ENCODE results near the gene CST4.

Gene CST4

DNA sequence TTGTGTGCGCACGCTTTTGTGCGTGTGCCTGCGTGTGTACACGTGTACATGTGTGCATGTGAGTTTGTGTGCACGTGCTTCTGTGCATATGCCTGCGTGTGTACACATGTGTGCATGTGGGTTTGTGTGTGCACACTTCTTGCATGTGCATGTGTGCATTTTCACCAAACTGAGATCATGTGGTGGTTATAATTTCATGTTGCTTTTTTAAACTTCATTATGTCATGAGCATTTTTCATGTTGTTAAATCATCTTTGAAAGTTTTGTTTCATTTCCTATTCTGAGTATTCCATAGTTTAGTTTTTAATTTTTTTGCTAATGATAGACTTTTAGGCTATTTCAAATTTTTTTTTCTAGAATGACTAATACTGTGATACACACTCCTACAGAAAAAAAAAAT lies 44.7 kb downstream of the CST4 start:
- TF ChIP-seq, protein P1, sequence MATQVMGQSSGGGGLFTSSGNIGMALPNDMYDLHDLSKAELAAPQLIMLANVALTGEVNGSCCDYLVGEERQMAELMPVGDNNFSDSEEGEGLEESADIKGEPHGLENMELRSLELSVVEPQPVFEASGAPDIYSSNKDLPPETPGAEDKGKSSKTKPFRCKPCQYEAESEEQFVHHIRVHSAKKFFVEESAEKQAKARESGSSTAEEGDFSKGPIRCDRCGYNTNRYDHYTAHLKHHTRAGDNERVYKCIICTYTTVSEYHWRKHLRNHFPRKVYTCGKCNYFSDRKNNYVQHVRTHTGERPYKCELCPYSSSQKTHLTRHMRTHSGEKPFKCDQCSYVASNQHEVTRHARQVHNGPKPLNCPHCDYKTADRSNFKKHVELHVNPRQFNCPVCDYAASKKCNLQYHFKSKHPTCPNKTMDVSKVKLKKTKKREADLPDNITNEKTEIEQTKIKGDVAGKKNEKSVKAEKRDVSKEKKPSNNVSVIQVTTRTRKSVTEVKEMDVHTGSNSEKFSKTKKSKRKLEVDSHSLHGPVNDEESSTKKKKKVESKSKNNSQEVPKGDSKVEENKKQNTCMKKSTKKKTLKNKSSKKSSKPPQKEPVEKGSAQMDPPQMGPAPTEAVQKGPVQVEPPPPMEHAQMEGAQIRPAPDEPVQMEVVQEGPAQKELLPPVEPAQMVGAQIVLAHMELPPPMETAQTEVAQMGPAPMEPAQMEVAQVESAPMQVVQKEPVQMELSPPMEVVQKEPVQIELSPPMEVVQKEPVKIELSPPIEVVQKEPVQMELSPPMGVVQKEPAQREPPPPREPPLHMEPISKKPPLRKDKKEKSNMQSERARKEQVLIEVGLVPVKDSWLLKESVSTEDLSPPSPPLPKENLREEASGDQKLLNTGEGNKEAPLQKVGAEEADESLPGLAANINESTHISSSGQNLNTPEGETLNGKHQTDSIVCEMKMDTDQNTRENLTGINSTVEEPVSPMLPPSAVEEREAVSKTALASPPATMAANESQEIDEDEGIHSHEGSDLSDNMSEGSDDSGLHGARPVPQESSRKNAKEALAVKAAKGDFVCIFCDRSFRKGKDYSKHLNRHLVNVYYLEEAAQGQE (IDR thresholded peaks at IDR 0.05; ENCODE audit: insufficient read depth in 1 of 2, low read depth in 2 of 2, low read length in 2 of 2), result no peak
- TF ChIP-seq TAF1 (IDR thresholded peaks at IDR 0.05; ENCODE audit: borderline replicate concordance, insufficient read depth, low read length) (no peak), POLR2AphosphoS5 (IDR thresholded peaks at IDR 0.05; ENCODE audit: low read depth, low read length) (no peak), FOXP2 (optimal IDR thresholded peaks at IDR 0.05; ENCODE audit: borderline replicate concordance, extremely low read depth, extremely low read length, insufficient read depth) (no peak), SIN3A (IDR thresholded peaks at IDR 0.05; ENCODE audit: borderline replicate concordance, insufficient read depth, low read length) (no peak)

DNA sequence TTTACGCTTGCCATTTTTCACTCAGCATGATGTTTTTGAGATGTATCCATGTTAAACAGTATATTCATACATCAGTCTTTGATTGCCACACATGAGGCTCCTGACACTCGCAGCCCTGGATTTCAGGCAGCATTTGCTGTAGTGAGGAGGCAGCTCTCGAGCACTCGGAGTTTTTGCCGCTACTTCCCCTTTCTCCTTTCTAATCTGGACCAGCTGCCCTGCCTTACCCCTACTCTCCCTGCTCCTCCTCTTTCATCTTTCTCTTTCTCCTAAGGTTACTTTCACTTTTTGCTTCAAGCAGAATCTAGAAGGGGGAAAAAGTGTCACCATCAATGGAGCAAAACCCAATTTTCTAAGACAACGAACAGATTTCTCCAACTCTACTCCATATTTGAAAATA lies 45.2 kb downstream of the CST4 start:
- TF ChIP-seq, protein P1 (IDR thresholded peaks at IDR 0.05; ENCODE audit: insufficient read depth in 1 of 2, low read depth in 2 of 2, low read length in 2 of 2), result no peak
- TF ChIP-seq FOXP2 (optimal IDR thresholded peaks at IDR 0.05; ENCODE audit: borderline replicate concordance, extremely low read depth, extremely low read length, insufficient read depth), result no peak
- TF ChIP-seq TAF1 (IDR thresholded peaks at IDR 0.05; ENCODE audit: borderline replicate concordance, insufficient read depth, low read length), result no peak
- no peak for TF ChIP-seq POLR2AphosphoS5 (IDR thresholded peaks at IDR 0.05; ENCODE audit: low read depth, low read length)
- TF ChIP-seq SIN3A (IDR thresholded peaks at IDR 0.05; ENCODE audit: borderline replicate concordance, insufficient read depth, low read length), result no peak

DNA sequence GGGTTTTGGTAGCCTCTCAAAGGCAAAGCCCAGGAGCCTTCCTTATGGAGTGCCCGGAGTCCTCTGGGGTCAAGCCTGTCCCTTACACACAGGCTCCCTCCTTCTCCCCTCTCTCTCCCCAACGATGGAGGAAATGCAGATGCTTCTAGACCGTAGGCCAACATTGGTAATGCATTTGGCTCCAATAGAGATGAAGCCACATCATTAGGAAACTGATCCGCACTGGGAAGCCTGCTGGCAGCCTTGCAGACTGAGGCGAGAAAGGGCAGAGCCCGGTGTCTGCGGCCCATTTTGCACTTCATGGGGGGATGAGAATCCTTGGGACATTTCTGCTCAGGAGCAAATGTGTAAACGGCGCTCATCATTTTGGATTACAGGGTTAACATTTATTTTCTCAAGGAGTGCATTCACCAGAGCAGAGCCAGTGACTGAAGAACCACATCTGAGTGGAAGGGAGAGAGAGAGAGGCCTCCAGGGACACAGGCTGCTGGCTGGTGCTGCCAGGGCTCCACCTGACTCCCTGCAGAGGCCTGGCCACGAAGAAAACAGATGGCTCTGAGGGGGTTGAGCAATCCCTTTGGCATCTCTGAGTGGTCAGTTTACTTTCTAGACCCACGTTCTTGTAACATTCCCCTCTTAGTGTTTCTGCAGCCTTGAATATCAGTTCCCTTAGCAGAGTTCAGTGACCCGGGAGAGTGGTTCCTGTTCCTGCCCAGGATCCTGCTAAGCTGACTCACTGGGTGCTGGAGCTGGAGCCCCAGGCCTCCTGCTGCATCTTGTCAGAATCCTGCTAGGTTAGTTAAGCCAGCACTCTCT lies 46.7 kb downstream of the CST4 start:
- TF ChIP-seq SIN3A (IDR thresholded peaks at IDR 0.05; ENCODE audit: borderline replicate concordance, insufficient read depth, low read length) (no peak), FOXP2 (optimal IDR thresholded peaks at IDR 0.05; ENCODE audit: borderline replicate concordance, extremely low read depth, extremely low read length, insufficient read depth) (no peak), POLR2AphosphoS5 (IDR thresholded peaks at IDR 0.05; ENCODE audit: low read depth, low read length) (no peak), TAF1 (IDR thresholded peaks at IDR 0.05; ENCODE audit: borderline replicate concordance, insufficient read depth, low read length) (no peak)
- TF ChIP-seq, protein P1 (IDR thresholded peaks at IDR 0.05; ENCODE audit: insufficient read depth in 1 of 2, low read depth in 2 of 2, low read length in 2 of 2), result no peak

DNA sequence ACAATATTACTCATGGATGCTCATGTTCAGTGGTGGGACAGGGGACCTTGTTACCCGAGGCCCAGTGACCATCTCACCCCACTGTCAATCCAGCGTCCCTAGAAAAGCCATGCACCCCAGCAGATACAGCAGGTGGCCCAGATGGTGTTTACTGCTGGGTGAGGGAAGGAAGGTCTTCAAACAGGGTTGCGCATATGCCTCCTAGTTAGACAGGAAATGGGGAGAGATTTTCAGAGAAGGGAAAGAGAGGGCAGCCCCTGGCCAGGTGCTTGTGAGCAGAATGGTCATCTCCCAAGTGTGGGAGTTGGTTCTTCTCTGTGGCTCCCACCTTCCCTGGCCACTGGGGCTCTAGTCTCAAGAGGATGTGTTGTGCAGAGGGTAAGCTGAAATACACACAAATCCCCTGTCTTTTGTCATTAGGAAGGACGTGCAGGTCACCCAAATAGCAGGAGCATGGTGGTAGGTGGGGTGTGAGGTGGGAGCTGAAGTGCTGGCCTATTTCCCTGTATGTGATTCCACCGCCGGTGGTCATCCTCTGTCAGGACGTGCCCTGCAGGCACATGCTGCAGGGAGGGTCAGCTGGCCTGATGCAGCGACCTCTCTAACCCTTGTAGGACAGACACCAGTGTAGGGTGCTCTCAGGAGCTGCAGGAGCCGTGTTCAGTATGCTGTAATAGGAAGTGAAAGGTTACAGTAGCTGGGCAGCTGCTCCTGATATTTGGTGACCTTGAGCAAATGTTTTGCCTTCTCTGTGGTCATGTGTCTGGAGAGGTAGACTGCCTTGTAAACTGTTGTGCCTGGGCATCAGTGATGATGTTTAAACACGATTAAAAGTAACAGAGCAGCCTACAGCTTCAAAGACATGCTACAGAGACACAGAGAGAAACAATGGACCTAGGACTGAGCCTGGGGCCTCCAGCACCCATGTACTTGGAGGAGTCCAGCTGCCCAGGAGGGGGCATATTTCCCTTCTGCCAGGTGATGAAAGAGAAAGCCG lies 47.9 kb downstream of the CST4 start:
- no peak for TF ChIP-seq FOXP2 (optimal IDR thresholded peaks at IDR 0.05; ENCODE audit: borderline replicate concordance, extremely low read depth, extremely low read length, insufficient read depth)
- no peak for TF ChIP-seq TAF1 (IDR thresholded peaks at IDR 0.05; ENCODE audit: borderline replicate concordance, insufficient read depth, low read length)
- no peak for TF ChIP-seq SIN3A (IDR thresholded peaks at IDR 0.05; ENCODE audit: borderline replicate concordance, insufficient read depth, low read length)
- TF ChIP-seq, protein P1 (IDR thresholded peaks at IDR 0.05; ENCODE audit: insufficient read depth in 1 of 2, low read depth in 2 of 2, low read length in 2 of 2), result no peak
- no peak for TF ChIP-seq POLR2AphosphoS5 (IDR thresholded peaks at IDR 0.05; ENCODE audit: low read depth, low read length)

Data from PFSK-1 (cell line).